SU-DHL-6 (cell line): ENCODE results near the gene TMEM87B.

Experiments used
- H2AFZ ChIP-seq: fragments of 200-600 bp; sonication (generic); 2 replicates; pipeline ENCODE4 v1.6.1; 2014; ENCODE audit warnings: low read depth, mild to moderate bottlenecking, moderate library complexity, mixed read lengths, antibody characterized with exemption, low read length; ENCODE audit not compliant: severe bottlenecking
- H3F3A ChIP-seq: fragments of 200-600 bp; shearing (Covaris generic); 2 replicates; pipeline ENCODE4 v1.6.0; 2016; ENCODE audit warnings: antibody characterized with exemption, mild to moderate bottlenecking; ENCODE audit not compliant: insufficient read depth
- H3K27ac ChIP-seq: fragments of 200-600 bp; sonication (generic); 2 replicates; pipeline ENCODE4 v1.5.1; 2016; ENCODE audit warnings: low read depth, mild to moderate bottlenecking, low read length, moderate library complexity, mixed read lengths
- H3K27me3 ChIP-seq: fragments of 200-600 bp; sonication (generic), shearing (Covaris generic); 2 replicates; pipeline ENCODE4 v1.6.0; 2014; ENCODE audit warnings: mild to moderate bottlenecking, low read length
- H3K36me3 ChIP-seq: fragments of 200-600 bp; sonication (generic); 2 replicates; pipeline ENCODE4 v1.6.1; 2014; ENCODE audit warnings: mild to moderate bottlenecking, low read length, mixed read lengths
- H3K4me2 ChIP-seq: fragments of 300-600, 200-600 bp; shearing (Covaris generic), sonication (generic); 2 replicates; pipeline ENCODE4 v1.6.0; 2014; ENCODE audit warnings: low read length, low read depth, mild to moderate bottlenecking; ENCODE audit not compliant: poor library complexity, severe bottlenecking
- H3K4me3 ChIP-seq: fragments of 200-600 bp; sonication (generic); 2 replicates; pipeline ENCODE4 v1.5.1; 2014; ENCODE audit warnings: antibody characterized with exemption, low read length, mild to moderate bottlenecking, mixed read lengths; ENCODE audit not compliant: insufficient read depth, poor library complexity, severe bottlenecking
- H3K79me2 ChIP-seq: fragments of 200-600 bp; sonication (generic); 2 replicates; pipeline ENCODE4 v1.6.1; 2014; ENCODE audit warnings: mild to moderate bottlenecking, low read length, moderate library complexity; ENCODE audit not compliant: insufficient read depth
- H3K9ac ChIP-seq: fragments of 200-600 bp; sonication (generic); 2 replicates; pipeline ENCODE4 v1.7.0; 2014; ENCODE audit warnings: mild to moderate bottlenecking, low read length
- H3K9me2 ChIP-seq: fragments of 200-600 bp; sonication (generic); replicated peaks from 2 replicates; pipeline ENCODE4 v1.6.1; 2014; ENCODE audit warnings: low read length; ENCODE audit not compliant: insufficient read depth
- H3K9me3 ChIP-seq: fragments of 200-600 bp; sonication (generic); 2 replicates; pipeline ENCODE4 v1.6.1; 2014; ENCODE audit warnings: low read length, mixed read lengths; ENCODE audit not compliant: insufficient read depth
- H4K20me1 ChIP-seq: fragments of 200-600 bp; sonication (generic); 2 replicates; pipeline ENCODE4 v1.6.1; 2014; ENCODE audit warnings: low read depth, mild to moderate bottlenecking, antibody characterized with exemption, low read length, moderate library complexity, mixed read lengths
- CTCF ChIP-seq: fragments of 200-600 bp; sonication (generic); IDR thresholded peaks from one replicate; pipeline ENCODE4 v1.5.1; 2017; ENCODE audit warnings: antibody characterized with exemption, mild to moderate bottlenecking, low read length, moderate library complexity; ENCODE audit not compliant: insufficient read depth, poor library complexity, severe bottlenecking
- EZH2phosphoT487 ChIP-seq: fragments of 200-600 bp; sonication (generic), shearing (Covaris generic); conservative IDR thresholded peaks from 2 replicates; pipeline ENCODE4 v1.6.1; 2018; ENCODE audit warnings: mild to moderate bottlenecking, antibody characterized with exemption, low read length, moderate library complexity, mixed read lengths

The TMEM87B gene

GRCh38 chr2:112159454-112159921 is 104.4 kb downstream of the TMEM87B start:
- H3K27ac ChIP-seq = peak overlapping the region; percentile 67
- no peaks in the 10 kb centered on the region for H3K79me2 ChIP-seq
- peak overlapping the region; percentile 13 for H3K4me3 ChIP-seq
- no peaks in the 10 kb centered on the region for H3K9me3 ChIP-seq
- H3K36me3 ChIP-seq = no peaks in the 10 kb centered on the region
- H3K9me2 ChIP-seq = no peaks in the 10 kb centered on the region
- H4K20me1 ChIP-seq = no peaks in the 10 kb centered on the region
- H3F3A ChIP-seq = peaks cover 5% of the 10 kb centered on the region
- TF ChIP-seq EZH2phosphoT487 (no peak), CTCF (no peak)
- peak overlapping the region; percentile 65 for H2AFZ ChIP-seq
- H3K4me2 ChIP-seq = peak overlapping the region; percentile 51
- H3K9ac ChIP-seq = peak overlapping the region; percentile 14; the same call in 1 of the 2 replicates
- H3K27me3 ChIP-seq = no peaks in the 10 kb centered on the region

GRCh38 chr2:112160283-112161250 is 105.5 kb downstream of the TMEM87B start:
- Histone ChIP-seq H3K4me3 (no peak overlapping the region), H3K9ac (no peak overlapping the region), H3K27ac (no peak overlapping the region), H3K79me2 (no peaks in the 10 kb centered on the region), H4K20me1 (no peaks in the 10 kb centered on the region), H3F3A (peaks cover 5% of the 10 kb centered on the region), H3K9me2 (no peaks in the 10 kb centered on the region), H3K4me2 (no peak overlapping the region), H2AFZ (no peak overlapping the region), H3K36me3 (no peaks in the 10 kb centered on the region), H3K27me3 (no peaks in the 10 kb centered on the region), H3K9me3 (no peaks in the 10 kb centered on the region)
- no peak for TF ChIP-seq CTCF

- Histone ChIP-seq H3K36me3 (no peaks in the 10 kb centered on the region), H3K4me3 (no peak overlapping the region), H4K20me1 (no peaks in the 10 kb centered on the region), H3K27me3 (no peaks in the 10 kb centered on the region), H3K9me3 (no peaks in the 10 kb centered on the region), H3K4me2 (no peak overlapping the region), H3K79me2 (no peaks in the 10 kb centered on the region), H3K27ac (no peak overlapping the region), H3F3A (peaks cover 5% of the 10 kb centered on the region), H2AFZ (no peak overlapping the region), H3K9ac (no peak overlapping the region), H3K9me2 (no peaks in the 10 kb centered on the region)
- no peak for TF ChIP-seq EZH2phosphoT487
Measured at GRCh38 chr2:112161431-112162145, 106.5 kb downstream of the TMEM87B start.
